GM18907 (cell line): ENCODE measurements around the gene ZNF682.
"Not testable (repeated sequence)": the region's sequence is repeated elsewhere in the genome, so short reads cannot be mapped to it uniquely, and the experiment has no call there.

Experiments used
- ATAC-seq: cut with Tn5 transposase; IDR thresholded peaks from one replicate; pipeline ENCODE4 v1.9.1; 2021; ENCODE audit warnings: mild to moderate bottlenecking, moderate library complexity; ENCODE audit not compliant: unreplicated experiment

The ZNF682 gene

GRCh38 chr19:20039203-20039723, at the start of gene ZNF682:
ZNF682 (minus strand) TSS chr19:20039505; CDS start chr19:20039345, 160 bp downstream.
- peak; percentile 99 for ATAC-seq

DNA sequence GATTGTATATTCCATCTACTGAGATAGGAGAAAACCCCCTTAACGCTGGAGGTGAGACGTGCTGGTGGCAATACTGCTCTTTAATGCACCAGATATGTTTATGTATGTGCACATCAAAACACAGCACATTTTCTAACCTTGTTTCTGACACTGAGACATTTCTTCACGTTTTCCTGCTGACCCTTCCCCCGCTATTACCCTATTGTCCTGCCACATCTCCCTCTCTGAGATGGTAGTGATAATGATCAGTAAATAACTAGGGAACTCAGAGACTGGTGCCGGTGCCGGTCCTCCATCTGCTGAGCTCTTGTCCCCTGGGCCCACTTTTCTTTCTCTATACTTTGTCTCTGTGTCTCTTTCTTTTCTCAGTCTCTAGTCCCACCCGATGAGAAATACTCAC, 43.6 kb upstream of the ZNF682 start:
- ATAC-seq = not testable (repeated sequence)

GRCh38 chr19:20082232-20082833, 43.0 kb upstream of the ZNF682 start:
- ATAC-seq = not testable (repeated sequence)

GRCh38 chr19:20080656-20081055, 41.4 kb upstream of the ZNF682 start:
- ATAC-seq = no peak

GRCh38 chr19:20079476-20079875, 40.2 kb upstream of the ZNF682 start:
- no peak for ATAC-seq

DNA sequence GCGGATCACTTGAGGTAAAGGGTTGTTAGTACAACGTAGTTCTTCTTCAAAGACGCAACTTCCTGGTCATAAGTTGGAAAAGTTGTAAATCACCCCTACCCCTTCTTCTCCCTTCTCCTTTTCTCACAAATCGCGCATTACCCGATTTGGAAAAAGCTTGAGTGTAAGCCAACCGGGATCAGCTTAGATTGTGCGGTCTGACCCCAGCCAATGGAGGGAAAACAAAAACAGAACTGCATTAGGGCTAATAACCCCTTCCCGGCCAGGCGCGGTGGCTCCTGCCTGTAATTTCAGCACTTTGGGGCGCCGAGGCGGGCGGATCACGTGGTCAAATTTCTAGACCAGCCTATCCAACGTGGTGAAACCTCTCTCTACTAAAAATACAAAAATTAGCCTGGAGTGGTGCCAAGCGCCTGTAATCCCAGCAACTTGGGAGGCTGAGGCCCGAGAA, 39.3 kb upstream of the ZNF682 start:
- no peak for ATAC-seq

GRCh38 chr19:20077791-20078463, 38.6 kb upstream of the ZNF682 start, which contains the start of gene ZNF90:
ZNF90 (plus strand) TSS chr19:20078000; CDS start chr19:20078133, 133 bp downstream.
- ATAC-seq = peak; percentile 95

GRCh38 chr19:20072936-20073335, 33.6 kb upstream of the ZNF682 start:
- no peak for ATAC-seq

DNA sequence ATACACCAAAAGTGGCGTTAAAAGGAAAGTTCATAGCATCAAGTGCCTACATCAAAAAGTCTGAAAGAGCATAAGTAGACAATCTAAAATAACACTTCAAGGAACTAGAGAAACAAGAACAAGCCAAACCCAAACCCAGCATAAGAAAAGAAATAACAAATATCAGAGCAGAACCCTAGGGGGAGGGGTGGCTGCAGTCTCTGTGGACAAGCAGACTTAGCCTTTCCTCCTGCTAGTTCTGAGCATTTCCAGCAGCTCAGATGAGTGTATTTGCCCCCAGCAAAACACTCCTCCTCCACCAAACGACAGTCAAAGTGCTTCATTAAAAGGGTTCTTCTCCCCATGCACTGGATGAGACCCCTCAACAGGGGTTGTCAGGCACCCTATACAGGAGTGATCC, 31.4 kb upstream of the ZNF682 start:
- no peak for ATAC-seq

- ATAC-seq = not testable (repeated sequence)
Observed at GRCh38 chr19:20068559-20068958, 29.3 kb upstream of the ZNF682 start.

DNA sequence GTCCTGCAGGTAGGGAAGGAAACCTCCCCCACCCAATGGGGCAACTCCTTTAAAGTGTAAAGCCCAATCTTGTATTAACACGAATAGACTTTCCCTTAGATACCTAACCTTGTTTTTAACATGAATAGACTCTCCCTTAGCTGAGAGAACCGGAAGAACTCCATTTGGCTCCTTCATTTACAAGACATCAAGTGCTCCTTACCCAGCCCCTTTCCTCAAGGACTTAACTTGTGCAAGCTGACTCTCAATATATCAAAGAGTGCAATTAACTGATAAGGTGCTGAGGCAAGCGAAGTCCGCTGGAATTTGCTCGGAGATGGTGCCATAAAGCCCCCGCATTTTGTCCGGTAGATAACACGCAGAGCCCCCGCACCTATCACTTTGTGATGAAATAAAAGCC, 28.6 kb upstream of the ZNF682 start:
- ATAC-seq = no peak

DNA sequence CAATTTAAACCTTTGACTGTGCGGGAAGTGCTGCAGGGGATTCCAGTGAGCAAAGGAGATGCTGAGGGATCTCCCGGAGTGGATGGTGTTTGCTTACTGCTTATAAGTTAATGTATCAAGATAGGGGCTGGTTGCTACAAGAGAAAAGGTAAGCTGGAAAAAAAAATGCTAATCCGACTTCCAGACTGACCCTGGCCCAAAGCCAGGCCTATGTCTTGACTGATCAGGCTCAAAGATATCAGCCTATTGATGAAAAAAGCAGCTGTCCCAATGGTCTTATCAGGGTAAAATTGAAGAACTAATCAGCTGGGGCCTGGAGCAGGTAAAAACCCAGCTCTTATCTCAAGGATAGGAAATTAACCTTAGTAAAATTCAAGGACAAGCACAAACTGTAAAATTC, 27.6 kb upstream of the ZNF682 start:
- no peak for ATAC-seq

- no peak for ATAC-seq
Observed at GRCh38 chr19:20060282-20060681, 21.0 kb upstream of the ZNF682 start.

DNA sequence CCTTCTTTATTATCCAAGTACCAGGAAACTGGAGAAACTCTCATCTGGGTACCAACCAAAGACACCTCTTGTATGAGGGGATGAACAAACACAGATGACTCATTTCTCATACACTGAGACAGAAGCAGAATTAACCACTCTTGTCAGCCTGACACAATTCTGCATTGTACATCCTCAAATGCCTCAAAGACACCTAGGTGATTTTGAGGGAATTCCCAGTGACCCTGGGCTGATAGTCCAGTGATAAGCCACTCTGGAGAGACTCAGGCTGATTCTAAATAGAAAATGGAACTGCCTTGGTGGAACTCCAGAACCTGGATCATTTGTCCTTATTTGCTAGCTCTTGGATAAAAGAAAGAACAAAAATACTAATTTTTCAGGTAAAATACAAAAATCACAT, 19.4 kb upstream of the ZNF682 start:
- ATAC-seq = not testable (repeated sequence)

GRCh38 chr19:20051841-20052768, 12.8 kb upstream of the ZNF682 start:
- ATAC-seq = peak; percentile 97

GRCh38 chr19:20045742-20046141, 6.4 kb upstream of the ZNF682 start:
- ATAC-seq = not testable (repeated sequence)

DNA sequence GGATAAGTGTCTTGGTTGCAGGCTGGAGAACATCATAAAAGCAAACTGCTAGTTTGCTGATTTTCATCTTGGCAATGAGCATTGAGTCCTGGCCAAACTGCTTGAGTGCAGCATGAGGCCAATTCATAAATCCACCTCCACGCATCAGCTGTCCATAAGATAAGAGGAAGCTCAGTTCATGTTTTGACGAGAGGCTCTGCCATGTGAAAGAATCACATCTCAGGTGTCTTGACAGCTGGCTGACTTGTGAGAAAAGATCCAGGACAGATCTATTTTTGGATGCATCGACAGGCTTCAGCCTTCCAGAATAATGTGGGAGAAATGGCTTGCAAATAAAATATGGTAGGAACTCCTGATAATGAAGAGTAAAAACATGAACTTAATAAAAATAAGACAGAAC, 5.4 kb upstream of the ZNF682 start:
- ATAC-seq = no peak

GRCh38 chr19:20038358-20039202, 725 bp downstream of the ZNF682 start:
- ATAC-seq = no peak

GRCh38 chr19:20035935-20036334, 3.4 kb downstream of the ZNF682 start:
- ATAC-seq = no peak

GRCh38 chr19:20028611-20029010, 10.7 kb downstream of the ZNF682 start:
- ATAC-seq = no peak
